Mammary epithelial cell (primary cell): Measurements from ENCODE around the gene ZNF768.

Experiments used
- CTCF ChIP-seq, 2 donors: IDR thresholded peaks in 1 of 2; conservative IDR thresholded peaks in 1 of 2; 2 replicates each; pipeline ENCODE4 v1.5.1; 2011 to 2012; ENCODE audit warnings: inconsistent platforms in 2 of 2, low read length in 2 of 2, mild to moderate bottlenecking in 2 of 2, control low read depth in 1 of 2, low read depth in 1 of 2; ENCODE audit not compliant: insufficient read depth in 1 of 2; ENCODE audit errors: extremely low read depth in 1 of 2
- EZH2 ChIP-seq: IDR thresholded peaks from 2 replicates; pipeline ENCODE4 v1.6.1; 2012; ENCODE audit warnings: low read length, inconsistent platforms, borderline replicate concordance

DNA sequence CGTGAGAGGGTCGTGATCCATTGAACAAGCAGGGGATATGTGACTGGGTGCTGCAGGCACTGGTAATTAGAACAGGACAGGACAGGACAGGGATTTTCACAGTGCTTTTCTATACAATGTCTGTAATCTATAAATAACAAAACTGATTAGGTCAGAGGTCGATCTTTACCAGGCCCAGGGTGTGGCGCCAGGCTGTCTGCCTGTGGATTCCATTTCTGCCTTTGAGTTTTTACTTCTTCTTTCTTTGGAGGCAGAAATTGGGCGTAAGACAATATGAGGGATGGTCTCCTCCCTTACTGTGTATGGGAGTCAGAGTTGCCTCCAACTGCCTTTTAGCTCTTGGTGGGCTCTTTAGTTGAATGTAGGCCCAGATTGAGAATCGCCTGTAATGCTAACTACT, 33.3 kb upstream of the ZNF768 start:
- TF ChIP-seq CTCF (conservative IDR thresholded peaks at IDR 0.05 in 1 of 2, IDR thresholded peaks at IDR 0.05 in 1 of 2; ENCODE audit: extremely low read depth in 1 of 2, insufficient read depth in 1 of 2, low read depth in 1 of 2, low read length in 2 of 2) (no peak), EZH2 (no peak)
